Vagina (tissue), 2 donors: ENCODE measurements around the gene CDK16. TPM values are rescaled to one million over a fixed set of nuclear protein-coding genes. Genes with fewer than 3 reads are reported as not detected.

Source experiments
- DNase-seq, 2 donors: peaks; one replicate each; pipeline ENCODE4 v3.0.0-alpha.2; 2017; ENCODE audit errors: extremely low spot score in 2 of 2
- H3K27ac ChIP-seq: fragments of 200-600 bp; sonication (generic); one replicate; pipeline ENCODE4 v1.5.1; 2019
- H3K27me3 ChIP-seq: fragments of 200-600 bp; sonication (generic); one replicate; pipeline ENCODE4 v1.5.1; 2019
- H3K36me3 ChIP-seq, 2 donors: fragments of 200-600 bp; sonication (generic); one replicate each; pipeline ENCODE4 v1.5.1; 2017 to 2019
- H3K4me1 ChIP-seq: fragments of 200-600 bp; sonication (generic); one replicate; pipeline ENCODE4 v1.5.1; 2019
- H3K4me3 ChIP-seq, 2 donors: fragments of 200-600 bp; sonication (generic); 1 replicate in 1 of 2; 2 replicates in 1 of 2; pipeline ENCODE4 v1.5.1; 2016 to 2019
- H3K9me3 ChIP-seq: fragments of 200-600 bp; sonication (generic); one replicate; pipeline ENCODE4 v1.5.1; 2019
- CTCF ChIP-seq, 3 experiments: fragments of 450-650 bp in 2 of 3; fragments of 200-600 bp in 1 of 3; sonication (generic) in 1 of 3; IDR thresholded peaks; one replicate each; pipeline ENCODE4 v1.5.1; 2017 to 2019; ENCODE audit warnings: antibody characterized with exemption in 3 of 3, mild to moderate bottlenecking in 2 of 3, moderate library complexity in 2 of 3
- POLR2A ChIP-seq, 2 donors: fragments of 450-650 bp; IDR thresholded peaks; one replicate each; pipeline ENCODE4 v1.6.1; 2017; ENCODE audit warnings: antibody characterized with exemption in 2 of 2, mild to moderate bottlenecking in 2 of 2, moderate library complexity in 2 of 2
- POLR2AphosphoS5 ChIP-seq, 2 donors: sonication (generic); formaldehyde crosslinking; IDR thresholded peaks; one replicate each; pipeline ENCODE4 v1.9.0; 2017; ENCODE audit warnings: antibody characterized with exemption in 2 of 2, mild to moderate bottlenecking in 2 of 2, low read depth in 1 of 2; ENCODE audit not compliant: insufficient read depth in 1 of 2
- intact Hi-C: fragments of 100-400 bp; cut with DNase I; formaldehyde crosslinking; loops from one replicate; pipeline ENCODE4 v1.15.1; 2023
- total RNA-seq: library from RNA; depleted of rRNA; stranded (reverse); fragments of >200 nt; gene quantifications from one replicate; pipeline ENCODE4 v1.2.3, GENCODE V29; 2016

The CDK16 gene
- total RNA-seq, 1 donor from 2014 or later, result 73.9 TPM

DNA sequence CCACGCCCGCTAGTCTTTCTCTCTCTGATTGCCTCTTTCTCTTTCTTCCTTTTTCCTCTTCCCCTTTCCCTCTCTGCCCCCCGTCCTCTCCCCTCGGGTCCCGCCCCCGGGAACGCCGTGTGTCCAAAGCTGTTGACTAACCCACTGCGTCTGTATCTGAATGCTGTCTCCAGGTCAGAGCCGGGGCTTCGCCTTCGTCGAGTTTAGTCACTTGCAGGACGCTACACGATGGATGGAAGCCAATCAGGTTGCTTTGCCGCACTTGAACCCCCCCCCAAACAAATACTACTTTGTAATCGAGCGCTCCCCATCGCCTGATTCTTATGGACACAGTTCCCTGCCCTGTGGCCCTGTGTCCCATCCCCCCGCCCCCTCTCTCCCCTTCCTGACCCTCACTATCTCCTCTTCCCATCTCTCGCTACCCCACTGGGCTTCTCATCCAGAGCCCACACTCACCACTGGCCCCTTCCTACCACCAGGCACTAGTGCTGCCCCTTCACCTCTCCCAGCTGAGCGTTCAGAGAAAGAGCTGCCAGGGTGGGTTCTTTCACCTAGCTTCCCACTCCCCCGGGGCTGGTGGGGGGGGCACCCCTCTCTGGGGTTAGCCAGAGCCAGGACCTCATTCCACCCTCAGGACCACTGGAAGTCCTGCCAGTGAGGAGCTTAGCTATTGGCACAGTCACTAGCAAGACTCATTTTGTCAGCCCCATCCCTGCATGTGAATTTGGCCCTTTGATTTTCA lies 43.5 kb upstream of the CDK16 start:
- Histone ChIP-seq H3K27me3 (no peaks in the 10 kb centered on the region), H3K36me3 (peaks cover 0 to 50% of the 10 kb centered on the region in 2 donors), H3K4me3 (no peak overlapping the region), H3K9me3 (no peaks in the 10 kb centered on the region), H3K27ac (no peak overlapping the region), H3K4me1 (no peaks in the 10 kb centered on the region)
- TF ChIP-seq CTCF (IDR thresholded peaks at IDR 0.05), result no peak
- no peak for TF ChIP-seq POLR2A (IDR thresholded peaks at IDR 0.05)
- TF ChIP-seq POLR2AphosphoS5 (IDR thresholded peaks at IDR 0.05; ENCODE audit: insufficient read depth in 1 of 2, low read depth in 1 of 2), result no peak
- no peak for DNase-seq
- intact Hi-C loops, result no loop called here

DNA sequence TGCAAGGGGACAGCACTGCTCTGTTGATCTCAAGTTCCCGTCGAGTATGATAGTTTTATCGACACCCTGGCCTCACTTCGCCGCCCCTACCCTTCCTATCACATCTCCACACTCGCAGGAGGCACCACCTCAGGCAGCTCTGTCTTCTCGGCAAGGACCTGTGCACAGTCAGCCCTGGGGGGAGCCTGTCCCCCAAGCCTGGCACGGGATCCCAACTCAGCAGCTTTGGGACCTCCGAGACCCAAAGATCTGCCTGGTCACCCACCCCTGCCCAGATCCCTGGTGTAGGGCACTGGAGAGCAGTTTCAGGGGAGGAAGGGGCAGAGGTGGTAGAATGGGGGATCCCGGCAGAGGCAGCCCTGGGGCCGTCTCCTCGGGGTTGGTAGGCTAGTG lies 42.9 kb upstream of the CDK16 start:
- H3K4me1 ChIP-seq, result no peaks in the 10 kb centered on the region
- intact Hi-C loops, result no loop called here
- H3K4me3 ChIP-seq, result no peak overlapping the region
- H3K27me3 ChIP-seq, result no peaks in the 10 kb centered on the region
- no peak overlapping the region for H3K27ac ChIP-seq
- TF ChIP-seq CTCF (IDR thresholded peaks at IDR 0.05) (no peak), POLR2A (IDR thresholded peaks at IDR 0.05) (no peak), POLR2AphosphoS5 (IDR thresholded peaks at IDR 0.05; ENCODE audit: insufficient read depth in 1 of 2, low read depth in 1 of 2) (no peak)
- no peaks in the 10 kb centered on the region for H3K9me3 ChIP-seq
- H3K36me3 ChIP-seq, result peaks cover 0 to 53% of the 10 kb centered on the region in 2 donors
- DNase-seq, result no peak

- peaks cover 0 to 59% of the 10 kb centered on the region in 2 donors for H3K36me3 ChIP-seq
- no peak for DNase-seq
- no peaks in the 10 kb centered on the region for H3K9me3 ChIP-seq
- TF ChIP-seq POLR2AphosphoS5 (IDR thresholded peaks at IDR 0.05; ENCODE audit: insufficient read depth in 1 of 2, low read depth in 1 of 2) (no peak), CTCF (IDR thresholded peaks at IDR 0.05) (no peak), POLR2A (IDR thresholded peaks at IDR 0.05) (no peak)
- no peaks in the 10 kb centered on the region for H3K4me1 ChIP-seq
- H3K4me3 ChIP-seq, result no peak overlapping the region
- intact Hi-C loops, result no loop called here
- no peaks in the 10 kb centered on the region for H3K27me3 ChIP-seq
- H3K27ac ChIP-seq, result no peak overlapping the region
These were observed 42.3 kb upstream of the CDK16 start for GRCh38 chrX:47176101-47176740.

- peaks cover 0 to 68% of the 10 kb centered on the region in 2 donors for H3K36me3 ChIP-seq
- no peak overlapping the region for H3K4me3 ChIP-seq
- TF ChIP-seq POLR2A (IDR thresholded peaks at IDR 0.05) (no peak), POLR2AphosphoS5 (IDR thresholded peaks at IDR 0.05; ENCODE audit: insufficient read depth in 1 of 2, low read depth in 1 of 2) (no peak), CTCF (IDR thresholded peaks at IDR 0.05) (no peak)
- no peaks in the 10 kb centered on the region for H3K4me1 ChIP-seq
- no peaks in the 10 kb centered on the region for H3K27me3 ChIP-seq
- H3K9me3 ChIP-seq, result no peaks in the 10 kb centered on the region
- no peak overlapping the region for H3K27ac ChIP-seq
- intact Hi-C loops, result no loop called here
- DNase-seq, result no peak
These were observed 41.4 kb upstream of the CDK16 start for GRCh38 chrX:47177079-47177478.

DNA sequence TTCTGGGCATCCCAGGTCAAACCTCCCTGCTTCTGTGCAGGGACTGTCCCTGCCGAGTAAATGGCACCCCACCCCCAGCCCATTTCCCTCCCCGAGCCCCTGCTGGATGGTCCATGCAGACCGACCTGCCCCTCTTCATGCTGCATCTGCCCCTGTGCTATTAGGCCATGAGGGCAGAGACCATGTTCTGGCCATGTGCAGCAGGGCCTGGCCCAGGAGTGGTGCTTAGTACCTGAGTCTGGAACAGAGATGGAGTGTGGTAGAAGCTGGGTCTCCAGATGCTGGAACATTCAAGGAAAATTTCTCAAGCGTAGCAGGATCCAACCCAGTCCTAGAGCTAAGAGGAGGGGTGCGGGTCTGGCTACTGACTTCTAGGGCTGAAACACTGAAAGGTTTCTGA lies 40.1 kb upstream of the CDK16 start:
- Histone ChIP-seq H3K4me3 (no peak overlapping the region), H3K27ac (no peak overlapping the region), H3K9me3 (no peaks in the 10 kb centered on the region), H3K27me3 (no peaks in the 10 kb centered on the region), H3K36me3 (peaks cover 0 to 73% of the 10 kb centered on the region in 2 donors), H3K4me1 (no peaks in the 10 kb centered on the region)
- TF ChIP-seq CTCF (IDR thresholded peaks at IDR 0.05), result no peak
- TF ChIP-seq POLR2A (IDR thresholded peaks at IDR 0.05), result no peak
- no peak for TF ChIP-seq POLR2AphosphoS5 (IDR thresholded peaks at IDR 0.05; ENCODE audit: insufficient read depth in 1 of 2, low read depth in 1 of 2)
- DNase-seq, result no peak
- intact Hi-C loops, result no loop called here
